ENCODE results near the gene LRRC8C. TPM values are rescaled to one million over a fixed set of nuclear protein-coding genes. Genes with fewer than 3 reads are reported as not detected.

LRRC8C gene
- total RNA-seq, 2 donors from 2014 or later = 2.5 to 5.5 TPM

- peaks cover 6% of the 10 kb centered on the region for H3K27me3 Mint-ChIP-seq (ENCODE audit: insufficient read depth)
- H3K9me3 ChIP-seq (ENCODE audit: control insufficient read depth, low read length) = no peaks in the 10 kb centered on the region
- DNase-seq = no peak
- no peak overlapping the region for H3K4me3 ChIP-seq (ENCODE audit: low read length)
- WGBS, 2 experiments (ENCODE audit: insufficient coverage in 1 of 2, insufficient read length in 1 of 2) = 88 to 100% methylated on average over 3 of the region's 3 CpGs
- no peaks in the 10 kb centered on the region for H3K9me3 Mint-ChIP-seq
- no peak overlapping the region for H3K27ac ChIP-seq (ENCODE audit: low read depth, low read length)
- H3K36me3 ChIP-seq (ENCODE audit: control insufficient read depth, insufficient read depth, low read length) = no peaks in the 10 kb centered on the region
- H3K4me1 Mint-ChIP-seq = no peaks in the 10 kb centered on the region
- no peak overlapping the region for H3K9ac ChIP-seq (ENCODE audit: extremely low read depth, low read length, poor library complexity, severe bottlenecking)
- no peak overlapping the region for H3K27ac Mint-ChIP-seq
- no peak for TF ChIP-seq CTCF (conservative IDR thresholded peaks at IDR 0.05)
- no peaks in the 10 kb centered on the region for H3K36me3 Mint-ChIP-seq (ENCODE audit: low read depth)
- peaks cover 3% of the 10 kb centered on the region for H3K4me1 ChIP-seq (ENCODE audit: control insufficient read depth, insufficient read depth, low read length)
- H3K27me3 ChIP-seq (ENCODE audit: control insufficient read depth, insufficient read depth, low read length, poor library complexity, severe bottlenecking) = no peaks in the 10 kb centered on the region
- H3K4me3 Mint-ChIP-seq = no peak overlapping the region
Observed at GRCh38 chr1:89721351-89721750, 88.4 kb downstream of the LRRC8C start.

GRCh38 chr1:89723144-89723543, 90.2 kb downstream of the LRRC8C start:
- peaks cover 7% of the 10 kb centered on the region for H3K27me3 Mint-ChIP-seq (ENCODE audit: insufficient read depth)
- H3K4me1 ChIP-seq (ENCODE audit: control insufficient read depth, insufficient read depth, low read length) = peaks cover 3% of the 10 kb centered on the region
- H3K36me3 ChIP-seq (ENCODE audit: control insufficient read depth, insufficient read depth, low read length) = no peaks in the 10 kb centered on the region
- DNase-seq = no peak
- H3K27ac Mint-ChIP-seq = no peak overlapping the region
- WGBS, 2 experiments (ENCODE audit: insufficient coverage in 1 of 2, insufficient read length in 1 of 2) = 89 to 94% methylated on average over 2 of the region's 2 CpGs
- H3K9me3 Mint-ChIP-seq = no peaks in the 10 kb centered on the region
- no peaks in the 10 kb centered on the region for H3K27me3 ChIP-seq (ENCODE audit: control insufficient read depth, insufficient read depth, low read length, poor library complexity, severe bottlenecking)
- no peak overlapping the region for H3K9ac ChIP-seq (ENCODE audit: extremely low read depth, low read length, poor library complexity, severe bottlenecking)
- H3K4me1 Mint-ChIP-seq = no peaks in the 10 kb centered on the region
- H3K36me3 Mint-ChIP-seq (ENCODE audit: low read depth) = no peaks in the 10 kb centered on the region
- TF ChIP-seq CTCF (conservative IDR thresholded peaks at IDR 0.05) = no peak
- H3K4me3 Mint-ChIP-seq = no peak overlapping the region
- H3K9me3 ChIP-seq (ENCODE audit: control insufficient read depth, low read length) = no peaks in the 10 kb centered on the region
- no peak overlapping the region for H3K4me3 ChIP-seq (ENCODE audit: low read length)
- no peak overlapping the region for H3K27ac ChIP-seq (ENCODE audit: low read depth, low read length)

- Histone ChIP-seq H3K27me3 (ENCODE audit: control insufficient read depth, insufficient read depth, low read length, poor library complexity, severe bottlenecking) (no peaks in the 10 kb centered on the region), H3K9ac (ENCODE audit: extremely low read depth, low read length, poor library complexity, severe bottlenecking) (no peak overlapping the region), H3K9me3 (ENCODE audit: control insufficient read depth, low read length) (no peaks in the 10 kb centered on the region), H3K4me3 (ENCODE audit: low read length) (no peak overlapping the region), H3K4me1 (ENCODE audit: control insufficient read depth, insufficient read depth, low read length) (peaks cover 3% of the 10 kb centered on the region), H3K36me3 (ENCODE audit: control insufficient read depth, insufficient read depth, low read length) (no peaks in the 10 kb centered on the region), H3K27ac (ENCODE audit: low read depth, low read length) (no peak overlapping the region)
- Mint-ChIP-seq H3K4me1 (no peaks in the 10 kb centered on the region), H3K4me3 (no peak overlapping the region), H3K9me3 (no peaks in the 10 kb centered on the region), H3K27ac (no peak overlapping the region), H3K27me3 (ENCODE audit: insufficient read depth) (peaks cover 7% of the 10 kb centered on the region), H3K36me3 (ENCODE audit: low read depth) (no peaks in the 10 kb centered on the region)
- no peak for TF ChIP-seq CTCF (conservative IDR thresholded peaks at IDR 0.05)
- DNase-seq = no peak
- 73 to 75% methylated on average over 5 to 6 of the region's 6 CpGs for WGBS, 2 experiments (ENCODE audit: insufficient coverage in 1 of 2, insufficient read length in 1 of 2)
Observed at GRCh38 chr1:89723863-89724262, 90.9 kb downstream of the LRRC8C start.
